GM12878 (cell line): ENCODE results near the gene KRTAP5-10. TPM values are rescaled to one million over a fixed set of nuclear protein-coding genes. Genes with fewer than 3 reads are reported as not detected.

Source experiments
- ATAC-seq: fragments of 200-7000 bp; cut with Tn5 transposase; 3 replicates; pipeline ENCODE4 v1.9.1; 2020; ENCODE audit warnings: mild to moderate bottlenecking, moderate library complexity
- Bru-seq: library from RNA; stranded (reverse); fragments of 400-500 nt; gene quantifications from one replicate; lab custom pipeline; 2021; lab: Mats Ljungman, UMichigan
- BruChase-seq, 2 experiments: library from RNA; stranded (reverse); fragments of 400-500 nt; gene quantifications; one replicate each; lab custom pipeline; 2021; lab: Mats Ljungman, UMichigan
- BruUV-seq: library from RNA; stranded (reverse); fragments of 400-500 nt; replicated peaks from 2 replicates; lab custom pipeline; 2021; lab: Mats Ljungman, UMichigan
- CTCF ChIA-PET: fragments of 300-600 bp; sonication (Branson Sonifier 250); formaldehyde crosslinking; extraction: SDS; loops from one replicate; lab custom pipeline; 2021; ENCODE audit warnings: inconsistent platforms; lab: Yijun Ruan, JAX
- POLR2A ChIA-PET: fragments of 350-600 bp; formaldehyde crosslinking; extraction: SDS; loops from one replicate; lab custom pipeline; 2021; ENCODE audit warnings: inconsistent platforms; lab: Charles Lee
- RAD21 ChIA-PET: fragments of 300-600 bp; sonication (Branson Sonifier 250); formaldehyde crosslinking; loops from one replicate; lab custom pipeline; 2023; ENCODE audit warnings: antibody characterized with exemption; ENCODE audit not compliant: unreplicated experiment; lab: Charles Lee
- SMC1A ChIA-PET: fragments of 300-600 bp; sonication (Branson Sonifier 250); formaldehyde crosslinking; loops from one replicate; lab custom pipeline; 2023; ENCODE audit not compliant: unreplicated experiment, uncharacterized antibody; lab: Charles Lee
- DNase-seq: peaks from one replicate; pipeline ENCODE4 v3.0.0-alpha.2; 2011; ENCODE audit warnings: low read depth, low spot score
- FAIRE-seq: peaks from 3 replicates; lab custom pipeline; 2011; peaks lifted over from hg19 to GRCh38; lab: Jason Lieb, UNC
- H2AFZ ChIP-seq: 2 replicates; pipeline ENCODE4 v1.6.0; 2011; ENCODE audit warnings: low read depth, low read length, control low read depth; ENCODE audit not compliant: control insufficient read depth
- H3K27ac ChIP-seq: 2 replicates; pipeline ENCODE4 v1.5.1; 2011; ENCODE audit warnings: control low read depth; ENCODE audit not compliant: control insufficient read depth, insufficient read depth
- H3K27me3 ChIP-seq, 2 experiments: replicated peaks in 1 of 2; 2 replicates each; pipeline versions ENCODE4 v1.6.0 to v1.6.1; 2011; ENCODE audit warnings: low read length in 1 of 2; ENCODE audit not compliant: control insufficient read depth in 2 of 2, insufficient read depth in 2 of 2
- H3K36me3 ChIP-seq, 2 experiments: 2 replicates each; pipeline ENCODE4 v1.5.1; 2011; ENCODE audit warnings: low read length in 1 of 2; ENCODE audit not compliant: control insufficient read depth in 2 of 2, insufficient read depth in 2 of 2
- H3K4me1 ChIP-seq: 2 replicates; pipeline ENCODE4 v1.6.1; 2011; ENCODE audit warnings: mild to moderate bottlenecking, low read length, moderate library complexity, mixed read lengths; ENCODE audit not compliant: control insufficient read depth, insufficient read depth
- H3K4me2 ChIP-seq: 2 replicates; pipeline ENCODE4 v1.6.0; 2011; ENCODE audit warnings: control low read depth; ENCODE audit not compliant: control insufficient read depth, insufficient read depth
- H3K4me3 ChIP-seq: fragments of 200-600 bp; sonication (generic); 2 replicates; pipeline ENCODE4 v1.5.1; 2016
- H3K79me2 ChIP-seq: 2 replicates; pipeline ENCODE4 v1.6.0; 2011; ENCODE audit warnings: low read length; ENCODE audit not compliant: control insufficient read depth, insufficient read depth
- H3K9ac ChIP-seq: 2 replicates; pipeline ENCODE4 v1.8.0; 2011; ENCODE audit warnings: low read length, control low read depth, mixed read lengths; ENCODE audit not compliant: control insufficient read depth, insufficient read depth
- H3K9me3 ChIP-seq: replicated peaks from 3 replicates; pipeline ENCODE4 v1.5.1; 2011; ENCODE audit warnings: mild to moderate bottlenecking, low read length; ENCODE audit not compliant: control insufficient read depth, insufficient read depth
- H4K20me1 ChIP-seq: 2 replicates; pipeline ENCODE4 v1.6.0; 2011; ENCODE audit not compliant: control insufficient read depth, insufficient read depth
- CHD1 ChIP-seq: IDR thresholded peaks from 2 replicates; pipeline ENCODE4 v1.6.1; 2012; ENCODE audit warnings: low read depth, low read length, improper control_type of control experiment
- HDAC2 ChIP-seq: fragments of 200-600 bp; sonication (generic); IDR thresholded peaks from 2 replicates; pipeline ENCODE4 v1.6.1; 2017
- NFIC ChIP-seq: IDR thresholded peaks from 2 replicates; pipeline ENCODE4 v1.6.1; 2012; ENCODE audit warnings: low read depth, mild to moderate bottlenecking, inconsistent platforms, low read length, moderate library complexity
- SMAD1 ChIP-seq: fragments of 450-650 bp; IDR thresholded peaks from 2 replicates; pipeline ENCODE4 v1.6.1; 2018; ENCODE audit warnings: mild to moderate bottlenecking, low read depth; ENCODE audit not compliant: partially characterized antibody
- TBL1XR1 ChIP-seq: IDR thresholded peaks from 2 replicates; pipeline ENCODE4 v1.6.1; 2012; ENCODE audit warnings: low read depth, low read length, improper control_type of control experiment
- WGBS: methylation state at CpG from one replicate; pipeline ENCODE4 v1.1.6; 2016; ENCODE audit warnings: low lambda C conversion rate; ENCODE audit not compliant: insufficient replicate concordance, insufficient coverage; ENCODE audit errors: missing lambda C conversion rate; 5-methylcytosine and 5-hydroxymethylcytosine counted together
- in situ Hi-C: fragments of 300-500 bp; cut with MboI; formaldehyde crosslinking; loops from 9 replicates; pipeline ENCODE4 v1.14.3; 2018; ENCODE audit warnings: mixed read lengths
- intact Hi-C: fragments of 100-400 bp; cut with micrococcal nuclease; formaldehyde crosslinking; loops from one replicate; pipeline ENCODE4 v1.14.2; 2022; ENCODE audit not compliant: unreplicated experiment
- long read RNA-seq, 2 experiments: library from polyadenylated mRNA; unstranded; transcript quantifications; one replicate each; pipeline ENCODE4 v2.0.0, GENCODE V29; 2019 to 2020
- polyA minus RNA-seq, 3 experiments: library from RNA; depleted of rRNA, polyadenylated mRNA; stranded (reverse); fragments of >200 nt; gene quantifications; 2 replicates each; pipeline ENCODE4 v1.2.3, GENCODE V29; 2011
- polyA plus RNA-seq, 11 experiments: library from polyadenylated mRNA; depleted of rRNA in 4 of 11; unstranded in 6 of 11; stranded (reverse) in 5 of 11; fragments of >200 nt; fragmentation: Nextera tagmentation in 4 of 11; fragmentation: Illumina TruSeq in 1 of 11; extraction: Ambion mirVana in 4 of 11; extraction: Trizol in 1 of 11; gene quantifications; 1 replicate in 1 of 11; 2 replicates in 10 of 11; pipeline versions ENCODE4 v1.2.1 to v1.2.3, GENCODE V29; 2011 to 2016; ENCODE audit warnings: inconsistent platforms in 2 of 11, missing spikeins in 2 of 11, low read depth in 1 of 11
- total RNA-seq, 4 experiments: library from RNA; depleted of rRNA in 3 of 4; stranded (reverse); fragments of >200 nt in 3 of 4; fragmentation: Illumina TruSeq in 1 of 4; extraction: Trizol in 1 of 4; gene quantifications; 2 replicates each; pipeline versions ENCODE4 v1.2.1 to v1.2.3, GENCODE V29; 2013 to 2021
- TF ChIP-seq, protein P1 (sequence below): fragments of 450-650 bp; IDR thresholded peaks from 2 replicates; pipeline ENCODE4 v1.6.1; 2016; ENCODE audit warnings: mild to moderate bottlenecking
- TF ChIP-seq, protein P2 (sequence below): IDR thresholded peaks from 2 replicates; pipeline ENCODE4 v1.6.1; 2012; ENCODE audit warnings: mild to moderate bottlenecking, low read depth, low read length
- TF ChIP-seq, protein P3 (sequence below): IDR thresholded peaks from 2 replicates; pipeline ENCODE4 v1.6.1; 2011; ENCODE audit warnings: borderline replicate concordance, low read depth, mild to moderate bottlenecking, moderate library complexity, low read length; ENCODE audit not compliant: insufficient read depth, poor library complexity, severe bottlenecking
- TF ChIP-seq, protein P4 (sequence below): fragments of 450-650 bp; formaldehyde crosslinking; IDR thresholded peaks from 2 replicates; pipeline ENCODE4 v1.4.0; 2020; ENCODE audit warnings: mild to moderate bottlenecking, moderate library complexity

KRTAP5-10 gene, protein sequence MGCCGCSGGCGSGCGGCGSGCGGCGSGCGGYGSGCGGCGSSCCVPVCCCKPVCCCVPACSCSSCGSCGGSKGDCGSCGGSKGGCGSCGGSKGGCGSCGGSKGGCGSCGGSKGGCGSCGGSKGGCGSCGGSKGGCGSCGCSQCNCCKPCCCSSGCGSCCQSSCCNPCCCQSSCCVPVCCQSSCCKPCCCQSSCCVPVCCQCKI
- 0.48 TPM in 1 of 2 replicates, not detected in the other for total RNA-seq (2013; cell fraction: nucleolus; rRNA removed)
- total RNA-seq (2014; rRNA removed) (not detected in 2 replicates), total RNA-seq (2014; rRNA removed; fragmentation: Illumina TruSeq; extraction: Trizol) (not detected in 2 replicates), total RNA-seq (2021) (not detected in 2 replicates), polyA plus RNA-seq (2011; rRNA removed) (0.10 TPM in 1 of 2 replicates, not detected in the other), polyA plus RNA-seq (2014; fragmentation: Illumina TruSeq; extraction: Trizol) (not detected in 2 replicates), polyA plus RNA-seq (2014; fragmentation: Nextera tagmentation; extraction: Ambion mirVana) (under 1 TPM in 1 of 2 experiments, not detected in 1; 0.06 TPM), polyA plus RNA-seq (2014; rRNA removed) (0.06 TPM in 1 of 2 replicates, not detected in the other), polyA plus RNA-seq (2016; fragmentation: Nextera tagmentation; extraction: Ambion mirVana) (not detected), polyA minus RNA-seq (2011; rRNA and poly(A)+ RNA removed) (not detected in 2 replicates), Bru-seq, nascent RNA (percentile 22 among the genes with signal in this experiment), BruChase-seq, experiment 1, labeled RNA remaining after a 6-hour chase (percentile 18 among the genes with signal in this experiment), BruChase-seq, experiment 2, labeled RNA remaining after a 2-hour chase (percentile 27 among the genes with signal in this experiment)
- not detected for polyA plus RNA-seq (2011; ENCODE audit: low read depth)
- 0.05 TPM in 1 of 2 replicates, not detected in the other for polyA plus RNA-seq (2011; cell fraction: cytosol; rRNA removed)
- 0.15 and 0.16 TPM in 2 replicates for polyA plus RNA-seq (2011; cell fraction: nucleus; rRNA removed)
- 0.13 TPM in 1 of 2 replicates, not detected in the other for polyA plus RNA-seq (2012)
- polyA minus RNA-seq (2011; cell fraction: cytosol; rRNA and poly(A)+ RNA removed), result not detected in 2 replicates
- polyA minus RNA-seq (2011; cell fraction: nucleus; rRNA and poly(A)+ RNA removed), result not detected in 2 replicates
- long read RNA-seq, experiment 1, result 0 reads
- long read RNA-seq, experiment 2, result 0 reads

DNA sequence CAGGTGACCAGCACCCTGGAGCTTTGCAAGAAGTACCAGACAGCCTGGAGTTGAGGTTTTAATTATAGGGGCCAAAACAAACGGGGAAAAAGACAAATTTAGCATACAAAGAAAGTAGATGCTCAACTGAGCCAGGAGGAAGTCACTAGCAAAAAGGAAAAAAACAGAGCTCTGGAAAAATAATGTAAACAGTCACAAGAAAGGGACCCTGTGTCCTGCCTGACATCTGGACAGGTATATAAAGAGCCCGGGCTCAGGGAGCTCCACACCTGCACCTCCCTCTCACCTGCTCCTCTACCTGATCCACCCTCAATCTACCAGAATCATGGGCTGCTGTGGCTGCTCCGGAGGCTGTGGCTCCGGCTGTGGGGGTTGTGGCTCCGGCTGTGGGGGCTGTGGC lies at the start of gene KRTAP5-10:
Gene KRTAP5-10 (plus strand): TSS at position 301 of the 400 bp plus-strand sequence. CDS start 25 bp downstream, at position 326.
- ChIA-PET POLR2A (interaction anchor here (0.6 kb wide), 1 partner anchor 422 kb away, joined by 5 read pairs; no protein-coding TSS in a partner anchor), RAD21 (no interaction called here)
- intact Hi-C loops, result loop anchor here (10.0 kb wide), 1 partner anchor 140 kb away; no protein-coding TSS in a partner anchor
- TF ChIP-seq, protein P1, sequence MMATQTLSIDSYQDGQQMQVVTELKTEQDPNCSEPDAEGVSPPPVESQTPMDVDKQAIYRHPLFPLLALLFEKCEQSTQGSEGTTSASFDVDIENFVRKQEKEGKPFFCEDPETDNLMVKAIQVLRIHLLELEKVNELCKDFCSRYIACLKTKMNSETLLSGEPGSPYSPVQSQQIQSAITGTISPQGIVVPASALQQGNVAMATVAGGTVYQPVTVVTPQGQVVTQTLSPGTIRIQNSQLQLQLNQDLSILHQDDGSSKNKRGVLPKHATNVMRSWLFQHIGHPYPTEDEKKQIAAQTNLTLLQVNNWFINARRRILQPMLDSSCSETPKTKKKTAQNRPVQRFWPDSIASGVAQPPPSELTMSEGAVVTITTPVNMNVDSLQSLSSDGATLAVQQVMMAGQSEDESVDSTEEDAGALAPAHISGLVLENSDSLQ, result no peak
- no peak for TF ChIP-seq HDAC2
- TF ChIP-seq CHD1, result no peak
- TF ChIP-seq TBL1XR1, result no peak
- no peak for TF ChIP-seq SMAD1
- TF ChIP-seq NFIC, result no peak
- TF ChIP-seq, protein P2, sequence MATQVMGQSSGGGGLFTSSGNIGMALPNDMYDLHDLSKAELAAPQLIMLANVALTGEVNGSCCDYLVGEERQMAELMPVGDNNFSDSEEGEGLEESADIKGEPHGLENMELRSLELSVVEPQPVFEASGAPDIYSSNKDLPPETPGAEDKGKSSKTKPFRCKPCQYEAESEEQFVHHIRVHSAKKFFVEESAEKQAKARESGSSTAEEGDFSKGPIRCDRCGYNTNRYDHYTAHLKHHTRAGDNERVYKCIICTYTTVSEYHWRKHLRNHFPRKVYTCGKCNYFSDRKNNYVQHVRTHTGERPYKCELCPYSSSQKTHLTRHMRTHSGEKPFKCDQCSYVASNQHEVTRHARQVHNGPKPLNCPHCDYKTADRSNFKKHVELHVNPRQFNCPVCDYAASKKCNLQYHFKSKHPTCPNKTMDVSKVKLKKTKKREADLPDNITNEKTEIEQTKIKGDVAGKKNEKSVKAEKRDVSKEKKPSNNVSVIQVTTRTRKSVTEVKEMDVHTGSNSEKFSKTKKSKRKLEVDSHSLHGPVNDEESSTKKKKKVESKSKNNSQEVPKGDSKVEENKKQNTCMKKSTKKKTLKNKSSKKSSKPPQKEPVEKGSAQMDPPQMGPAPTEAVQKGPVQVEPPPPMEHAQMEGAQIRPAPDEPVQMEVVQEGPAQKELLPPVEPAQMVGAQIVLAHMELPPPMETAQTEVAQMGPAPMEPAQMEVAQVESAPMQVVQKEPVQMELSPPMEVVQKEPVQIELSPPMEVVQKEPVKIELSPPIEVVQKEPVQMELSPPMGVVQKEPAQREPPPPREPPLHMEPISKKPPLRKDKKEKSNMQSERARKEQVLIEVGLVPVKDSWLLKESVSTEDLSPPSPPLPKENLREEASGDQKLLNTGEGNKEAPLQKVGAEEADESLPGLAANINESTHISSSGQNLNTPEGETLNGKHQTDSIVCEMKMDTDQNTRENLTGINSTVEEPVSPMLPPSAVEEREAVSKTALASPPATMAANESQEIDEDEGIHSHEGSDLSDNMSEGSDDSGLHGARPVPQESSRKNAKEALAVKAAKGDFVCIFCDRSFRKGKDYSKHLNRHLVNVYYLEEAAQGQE, result no peak
- TF ChIP-seq, protein P3, sequence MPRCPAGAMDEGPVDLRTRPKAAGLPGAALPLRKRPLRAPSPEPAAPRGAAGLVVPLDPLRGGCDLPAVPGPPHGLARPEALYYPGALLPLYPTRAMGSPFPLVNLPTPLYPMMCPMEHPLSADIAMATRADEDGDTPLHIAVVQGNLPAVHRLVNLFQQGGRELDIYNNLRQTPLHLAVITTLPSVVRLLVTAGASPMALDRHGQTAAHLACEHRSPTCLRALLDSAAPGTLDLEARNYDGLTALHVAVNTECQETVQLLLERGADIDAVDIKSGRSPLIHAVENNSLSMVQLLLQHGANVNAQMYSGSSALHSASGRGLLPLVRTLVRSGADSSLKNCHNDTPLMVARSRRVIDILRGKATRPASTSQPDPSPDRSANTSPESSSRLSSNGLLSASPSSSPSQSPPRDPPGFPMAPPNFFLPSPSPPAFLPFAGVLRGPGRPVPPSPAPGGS, result no peak
- TF ChIP-seq, protein P4, sequence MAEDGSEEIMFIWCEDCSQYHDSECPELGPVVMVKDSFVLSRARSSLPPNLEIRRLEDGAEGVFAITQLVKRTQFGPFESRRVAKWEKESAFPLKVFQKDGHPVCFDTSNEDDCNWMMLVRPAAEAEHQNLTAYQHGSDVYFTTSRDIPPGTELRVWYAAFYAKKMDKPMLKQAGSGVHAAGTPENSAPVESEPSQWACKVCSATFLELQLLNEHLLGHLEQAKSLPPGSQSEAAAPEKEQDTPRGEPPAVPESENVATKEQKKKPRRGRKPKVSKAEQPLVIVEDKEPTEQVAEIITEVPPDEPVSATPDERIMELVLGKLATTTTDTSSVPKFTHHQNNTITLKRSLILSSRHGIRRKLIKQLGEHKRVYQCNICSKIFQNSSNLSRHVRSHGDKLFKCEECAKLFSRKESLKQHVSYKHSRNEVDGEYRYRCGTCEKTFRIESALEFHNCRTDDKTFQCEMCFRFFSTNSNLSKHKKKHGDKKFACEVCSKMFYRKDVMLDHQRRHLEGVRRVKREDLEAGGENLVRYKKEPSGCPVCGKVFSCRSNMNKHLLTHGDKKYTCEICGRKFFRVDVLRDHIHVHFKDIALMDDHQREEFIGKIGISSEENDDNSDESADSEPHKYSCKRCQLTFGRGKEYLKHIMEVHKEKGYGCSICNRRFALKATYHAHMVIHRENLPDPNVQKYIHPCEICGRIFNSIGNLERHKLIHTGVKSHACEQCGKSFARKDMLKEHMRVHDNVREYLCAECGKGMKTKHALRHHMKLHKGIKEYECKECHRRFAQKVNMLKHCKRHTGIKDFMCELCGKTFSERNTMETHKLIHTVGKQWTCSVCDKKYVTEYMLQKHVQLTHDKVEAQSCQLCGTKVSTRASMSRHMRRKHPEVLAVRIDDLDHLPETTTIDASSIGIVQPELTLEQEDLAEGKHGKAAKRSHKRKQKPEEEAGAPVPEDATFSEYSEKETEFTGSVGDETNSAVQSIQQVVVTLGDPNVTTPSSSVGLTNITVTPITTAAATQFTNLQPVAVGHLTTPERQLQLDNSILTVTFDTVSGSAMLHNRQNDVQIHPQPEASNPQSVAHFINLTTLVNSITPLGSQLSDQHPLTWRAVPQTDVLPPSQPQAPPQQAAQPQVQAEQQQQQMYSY (CRISPR knock-in tag), result no peak

More for the DNA sequence above, at the start of gene KRTAP5-10:
- in situ Hi-C loops, result no loop called here
- ChIA-PET CTCF (interaction anchor here (1.0 kb wide), 1 partner anchor 9 kb away, joined by 3 read pairs; no protein-coding TSS in a partner anchor), SMC1A (no interaction called here)
- 21% methylated on average over 4 of the region's 5 CpGs for WGBS
- Histone ChIP-seq H3K36me3 (no peaks in the 10 kb centered on the region), H3K27ac (no peak within 1 kb of the TSS), H3K4me1 (no peaks in the 10 kb centered on the region), H3K4me3 (no peak within 1 kb of the TSS), H2AFZ (no peak within 1 kb of the TSS), H4K20me1 (no peaks in the 10 kb centered on the region), H3K27me3 (no peaks in the 10 kb centered on the region), H3K9ac (no peak within 1 kb of the TSS), H3K4me2 (no peak within 1 kb of the TSS), H3K9me3 (no peaks in the 10 kb centered on the region), H3K79me2 (no peaks in the 10 kb centered on the region)
- FAIRE-seq, result no peak
- DNase-seq, result no peak
- no TSS peak for BruUV-seq
- ATAC-seq, result no peak
